Colonic mucosa (tissue), 4 donors: Measurements from ENCODE around the gene LTBP3. TPM values are rescaled to one million over a fixed set of nuclear protein-coding genes. Genes with fewer than 3 reads are reported as not detected.
A peak's percentile ranks its signal among the peaks of the same experiment; 100 is the strongest.

ENCODE experiments used
- DNase-seq: peaks from one replicate; pipeline ENCODE4 v3.0.0-alpha.2; 2020
- H3K27ac ChIP-seq: fragments of 200-600 bp; one replicate; pipeline ENCODE4 v1.8.0; 2021
- H3K27me3 ChIP-seq: fragments of 200-600 bp; one replicate; pipeline ENCODE4 v1.8.0; 2021
- H3K36me3 ChIP-seq: fragments of 200-600 bp; one replicate; pipeline ENCODE4 v1.8.0; 2021
- H3K4me1 ChIP-seq: fragments of 200-600 bp; one replicate; pipeline ENCODE4 v1.8.0; 2021; ENCODE audit warnings: mild to moderate bottlenecking
- H3K4me3 ChIP-seq: fragments of 200-600 bp; one replicate; pipeline ENCODE4 v1.8.0; 2021
- H3K9ac ChIP-seq, 2 donors: one replicate each; pipeline ENCODE4 v1.7.0; 2013; ENCODE audit warnings: control low read depth in 2 of 2, low read depth in 2 of 2, low read length in 2 of 2
- H3K9me3 ChIP-seq: fragments of 200-600 bp; one replicate; pipeline ENCODE4 v1.8.0; 2021
- CTCF ChIP-seq: fragments of 200-600 bp; IDR thresholded peaks from one replicate; pipeline ENCODE4 v1.8.0; 2022; ENCODE audit warnings: antibody characterized with exemption, mild to moderate bottlenecking
- intact Hi-C: fragments of 100-400 bp; cut with DNase I; formaldehyde crosslinking; loops from one replicate; pipeline ENCODE4 v1.14.1; 2022
- total RNA-seq, 2 donors: library from RNA; stranded (reverse); fragmentation: NEBNext Ultra II Directional in 1 of 2; extraction: Animal tissue kit (Norgen Biotek cat#: 25700) in 1 of 2; gene quantifications; one replicate each; pipeline ENCODE4 v1.2.1, GENCODE V29; 2021
- donor health status: healthy.
- donor health status: DM: no; HTN: no; CAD: no.
- donor health status: DM: no; HTN: no; CAD: no.

Gene LTBP3
- total RNA-seq, 2 donors from 2014 or later: 27.3 to 31.1 TPM

- Histone ChIP-seq H3K9ac (peak overlapping the region; percentile 99 to 100), H3K4me1 (peaks cover 2% of the 10 kb centered on the region), H3K27me3 (no peaks in the 10 kb centered on the region), H3K27ac (peak overlapping the region; percentile 99), H3K36me3 (peaks cover 9% of the 10 kb centered on the region), H3K9me3 (no peaks in the 10 kb centered on the region), H3K4me3 (peak overlapping the region; percentile 66)
- no peak for TF ChIP-seq CTCF
- intact Hi-C loops: no loop called here
- no peak for DNase-seq
Measured at GRCh38 chr11:65501472-65502273, 56.5 kb downstream of the LTBP3 start.

GRCh38 chr11:65501186-65501471 is 57.0 kb downstream of the LTBP3 start:
- H3K27me3 ChIP-seq: no peaks in the 10 kb centered on the region
- intact Hi-C loops: no loop called here
- peak overlapping the region; percentile 99 to 100 for H3K9ac ChIP-seq
- peak overlapping the region; percentile 99 for H3K27ac ChIP-seq
- no peak for DNase-seq
- no peaks in the 10 kb centered on the region for H3K9me3 ChIP-seq
- peaks cover 9% of the 10 kb centered on the region for H3K36me3 ChIP-seq
- H3K4me1 ChIP-seq: peaks cover 2% of the 10 kb centered on the region
- peak overlapping the region; percentile 66 for H3K4me3 ChIP-seq
- no peak for TF ChIP-seq CTCF

GRCh38 chr11:65500387-65501185 is 57.6 kb downstream of the LTBP3 start:
- intact Hi-C loops: no loop called here
- Histone ChIP-seq H3K4me3 (peak overlapping the region; percentile 66), H3K9ac (peak overlapping the region; percentile 99 to 100), H3K36me3 (peaks cover 9% of the 10 kb centered on the region), H3K27me3 (no peaks in the 10 kb centered on the region), H3K4me1 (peaks cover 2% of the 10 kb centered on the region), H3K9me3 (no peaks in the 10 kb centered on the region), H3K27ac (peak overlapping the region; percentile 99)
- DNase-seq: peak; percentile 50
- TF ChIP-seq CTCF: no peak

GRCh38 chr11:65499713-65500386 is 58.3 kb downstream of the LTBP3 start:
- Histone ChIP-seq H3K9me3 (no peaks in the 10 kb centered on the region), H3K36me3 (peaks cover 2% of the 10 kb centered on the region), H3K9ac (peak overlapping the region; percentile 99 to 100), H3K4me3 (peak overlapping the region; percentile 66), H3K27me3 (no peaks in the 10 kb centered on the region), H3K4me1 (no peaks in the 10 kb centered on the region), H3K27ac (peak overlapping the region; percentile 99)
- intact Hi-C loops: no loop called here
- TF ChIP-seq CTCF: no peak
- DNase-seq: no peak

- intact Hi-C loops: no loop called here
- Histone ChIP-seq H3K9ac (peak within 1 kb of the TSS; percentile 99 to 100), H3K27me3 (no peaks in the 10 kb centered on the region), H3K36me3 (no peaks in the 10 kb centered on the region), H3K27ac (peak within 1 kb of the TSS; percentile 99), H3K4me3 (peak within 1 kb of the TSS; percentile 66), H3K4me1 (no peaks in the 10 kb centered on the region), H3K9me3 (no peaks in the 10 kb centered on the region)
- no peak for TF ChIP-seq CTCF
- peak; percentile 97 for DNase-seq
Measured at GRCh38 chr11:65498977-65499712, 59.0 kb downstream of the LTBP3 start, which contains the start of gene MALAT1. Gene MALAT1 (plus strand): TSS chr11:65499045.
